Left hindlimb (tissue), 1 donor: ENCODE results near the gene FASTKD1.
"Not testable (repeated sequence)": the region's sequence is repeated elsewhere in the genome, so short reads cannot be mapped to it uniquely, and the experiment has no call there.

Source experiments
- DNase-seq: peaks from one replicate; pipeline ENCODE4 v3.0.0-alpha.2; 2018

Gene FASTKD1

GRCh38 chr2:169573160-169573973, at the start of gene FASTKD1:
Gene FASTKD1, minus strand, starts transcription at chr2:169573865. Its CDS starts 1,836 bp downstream, at chr2:169572029.
- peak; percentile 91 for DNase-seq

GRCh38 chr2:169623235-169623634, 49.6 kb upstream of the FASTKD1 start:
- no peak for DNase-seq

- DNase-seq, result no peak
Measured at GRCh38 chr2:169620509-169620908, 46.8 kb upstream of the FASTKD1 start.

- no peak for DNase-seq
Measured at GRCh38 chr2:169619946-169620345, 46.3 kb upstream of the FASTKD1 start.

GRCh38 chr2:169615982-169616381, 42.3 kb upstream of the FASTKD1 start:
- not testable (repeated sequence) for DNase-seq

GRCh38 chr2:169613876-169614275, 40.2 kb upstream of the FASTKD1 start:
- DNase-seq, result no peak

- no peak for DNase-seq
Measured at GRCh38 chr2:169609264-169609663, 35.6 kb upstream of the FASTKD1 start.

- DNase-seq, result no peak
Measured at GRCh38 chr2:169599568-169599967, 25.9 kb upstream of the FASTKD1 start.

GRCh38 chr2:169598982-169599381, 25.3 kb upstream of the FASTKD1 start:
- no peak for DNase-seq

- DNase-seq, result not testable (repeated sequence)
Measured at GRCh38 chr2:169596546-169596945, 22.9 kb upstream of the FASTKD1 start.

GRCh38 chr2:169590804-169591203, 17.1 kb upstream of the FASTKD1 start:
- no peak for DNase-seq

GRCh38 chr2:169585673-169586072, 12.0 kb upstream of the FASTKD1 start:
- no peak for DNase-seq

- DNase-seq, result peak; percentile 93
Measured at GRCh38 chr2:169584005-169584877, 10.6 kb upstream of the FASTKD1 start, which contains the start of gene PPIG. Gene PPIG, plus strand, starts transcription at chr2:169584351. Its CDS starts 19,691 bp downstream, at chr2:169604042.

- DNase-seq, result no peak
Measured at GRCh38 chr2:169583518-169583917, 9.9 kb upstream of the FASTKD1 start.

GRCh38 chr2:169582552-169583266, 9.0 kb upstream of the FASTKD1 start:
- DNase-seq, result not testable (repeated sequence)

- DNase-seq, result no peak
Measured at GRCh38 chr2:169579044-169579443, 5.4 kb upstream of the FASTKD1 start.

GRCh38 chr2:169575264-169575663, 1.6 kb upstream of the FASTKD1 start:
- DNase-seq, result not testable (repeated sequence)

- not testable (repeated sequence) for DNase-seq
Measured at GRCh38 chr2:169574539-169574938, 874 bp upstream of the FASTKD1 start.

GRCh38 chr2:169573974-169574299, 272 bp upstream of the FASTKD1 start:
- no peak for DNase-seq

- no peak for DNase-seq
Measured at GRCh38 chr2:169572821-169573159, 875 bp downstream of the FASTKD1 start.

GRCh38 chr2:169572189-169572588, 1.5 kb downstream of the FASTKD1 start:
- no peak for DNase-seq

GRCh38 chr2:169571571-169571970, 2.1 kb downstream of the FASTKD1 start:
- no peak for DNase-seq

- DNase-seq, result not testable (repeated sequence)
Measured at GRCh38 chr2:169570752-169571151, 2.9 kb downstream of the FASTKD1 start.
